ENCODE measurements around the gene REEP6.
"Not testable (repeated sequence)": the region's sequence is repeated elsewhere in the genome, so short reads cannot be mapped to it uniquely, and the experiment has no call there.

The REEP6 gene

GRCh38 chr19:1507763-1508506, 17.0 kb downstream of the REEP6 start:
- peak; percentile 98 for DNase-seq (ENCODE audit: low spot score)

GRCh38 chr19:1508507-1508856, 17.5 kb downstream of the REEP6 start:
- DNase-seq (ENCODE audit: low spot score) = no peak

- no peak for DNase-seq (ENCODE audit: low spot score)
Observed at GRCh38 chr19:1509602-1510441, 18.8 kb downstream of the REEP6 start.

DNA sequence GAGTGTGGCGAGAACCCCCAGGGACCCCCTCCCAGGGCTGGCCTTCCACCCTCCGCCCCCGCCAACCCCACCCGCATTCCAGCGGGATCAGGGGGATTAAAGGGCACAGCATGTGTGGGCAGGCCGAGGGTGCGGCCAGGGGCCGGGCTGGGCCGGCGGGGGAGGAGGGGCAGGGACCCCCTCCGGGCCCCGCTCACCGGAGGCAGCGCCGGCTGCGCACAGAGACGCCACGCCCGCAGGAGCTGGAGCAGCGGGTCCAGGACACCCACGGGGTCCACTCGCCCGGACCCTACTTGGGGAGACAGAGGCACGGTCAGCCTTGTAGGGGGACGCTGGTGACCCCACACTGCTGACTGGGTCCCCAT, 19.4 kb downstream of the REEP6 start:
- DNase-seq (ENCODE audit: low spot score) = no peak

GRCh38 chr19:1510807-1511206, 19.8 kb downstream of the REEP6 start:
- no peak for DNase-seq (ENCODE audit: low spot score)

GRCh38 chr19:1511318-1512317, 20.6 kb downstream of the REEP6 start:
- no peak for DNase-seq (ENCODE audit: low spot score)

DNA sequence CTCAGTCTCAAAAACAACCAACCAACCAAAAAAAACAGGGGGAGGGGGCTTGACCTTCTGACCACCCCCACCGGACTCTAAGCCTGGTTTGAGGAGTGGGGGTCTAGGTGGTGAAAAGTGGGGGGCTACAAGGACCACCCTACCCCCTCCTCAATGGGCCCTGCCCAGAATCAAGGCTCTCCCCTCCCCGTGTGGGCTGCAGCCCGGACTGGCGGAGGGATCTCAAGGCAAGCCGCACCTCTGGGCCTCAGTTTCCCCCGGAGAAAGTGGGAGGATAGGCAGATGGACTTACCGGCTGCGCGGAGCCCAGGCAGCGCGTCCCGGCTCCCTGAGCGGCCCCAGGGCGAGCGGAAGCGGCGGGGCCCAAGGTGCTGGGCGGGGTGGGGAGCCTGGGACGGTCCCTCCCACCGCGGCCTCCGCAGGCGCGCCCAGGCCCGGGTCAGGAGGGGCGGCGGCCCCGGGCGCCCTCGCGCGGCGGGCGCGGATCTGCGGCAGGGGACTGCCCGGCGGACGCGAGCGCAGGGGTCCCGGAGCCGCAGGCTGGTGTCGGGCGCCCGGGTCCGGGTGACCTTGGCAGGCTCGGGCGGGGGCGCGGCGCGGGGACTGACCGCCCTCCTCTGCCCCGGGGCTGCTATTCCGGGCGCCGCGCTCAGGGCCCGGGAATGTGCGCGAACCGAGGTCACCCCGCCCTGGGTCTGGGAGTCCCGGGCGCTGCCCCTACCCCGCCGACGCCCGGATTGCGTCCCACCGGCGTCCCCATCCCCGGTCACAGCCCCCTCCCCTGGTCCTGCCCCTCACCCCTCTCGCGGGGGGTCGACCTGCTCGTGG, 21.9 kb downstream of the REEP6 start, which contains the start of gene ADAMTSL5:
Gene ADAMTSL5, minus strand, starts transcription at position 349 of the 828 bp plus-strand sequence. CDS start 2,076 bp downstream, outside the sequence.
- no peak for DNase-seq (ENCODE audit: low spot score)

DNA sequence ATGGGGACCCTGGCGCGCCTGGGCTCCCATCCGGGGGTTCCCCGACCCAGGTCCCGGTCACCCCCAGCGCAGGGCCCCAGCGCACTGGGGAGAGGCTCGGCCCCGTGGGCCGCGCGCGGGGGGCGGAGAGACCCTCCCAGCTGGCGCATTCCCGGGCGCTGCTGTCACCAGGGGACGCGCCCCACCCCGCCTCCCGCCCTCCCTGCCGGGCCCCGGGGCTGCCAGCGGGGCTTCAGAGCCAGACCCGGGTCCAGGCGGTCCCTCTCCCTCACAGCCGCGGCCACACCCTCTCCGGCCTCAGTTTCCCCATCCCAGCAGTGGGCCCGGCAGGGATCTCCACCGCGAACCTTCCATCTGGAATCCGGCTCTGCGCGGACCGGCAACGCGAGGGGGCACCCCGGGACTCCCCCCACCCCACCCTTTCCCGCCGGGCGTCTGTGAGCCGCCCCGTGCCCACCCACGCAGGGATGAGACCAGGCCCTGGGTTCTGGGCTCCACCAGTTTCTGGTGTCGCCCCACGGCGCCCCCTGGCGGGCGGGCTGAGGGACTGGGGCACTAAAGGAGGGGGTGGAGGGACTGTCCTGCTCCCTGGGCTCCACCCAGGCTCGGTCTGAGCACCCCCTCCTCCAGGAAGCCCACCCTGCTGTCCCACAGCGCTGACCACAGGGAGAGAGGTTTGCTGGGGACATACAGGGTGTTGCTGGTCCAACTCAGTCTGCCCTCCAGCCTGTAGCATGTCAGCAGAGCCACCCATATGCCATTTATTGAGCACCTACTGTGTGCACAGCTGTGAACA, 22.7 kb downstream of the REEP6 start:
- no peak for DNase-seq (ENCODE audit: low spot score)

GRCh38 chr19:1514295-1514661, 23.3 kb downstream of the REEP6 start:
- no peak for DNase-seq (ENCODE audit: low spot score)

DNA sequence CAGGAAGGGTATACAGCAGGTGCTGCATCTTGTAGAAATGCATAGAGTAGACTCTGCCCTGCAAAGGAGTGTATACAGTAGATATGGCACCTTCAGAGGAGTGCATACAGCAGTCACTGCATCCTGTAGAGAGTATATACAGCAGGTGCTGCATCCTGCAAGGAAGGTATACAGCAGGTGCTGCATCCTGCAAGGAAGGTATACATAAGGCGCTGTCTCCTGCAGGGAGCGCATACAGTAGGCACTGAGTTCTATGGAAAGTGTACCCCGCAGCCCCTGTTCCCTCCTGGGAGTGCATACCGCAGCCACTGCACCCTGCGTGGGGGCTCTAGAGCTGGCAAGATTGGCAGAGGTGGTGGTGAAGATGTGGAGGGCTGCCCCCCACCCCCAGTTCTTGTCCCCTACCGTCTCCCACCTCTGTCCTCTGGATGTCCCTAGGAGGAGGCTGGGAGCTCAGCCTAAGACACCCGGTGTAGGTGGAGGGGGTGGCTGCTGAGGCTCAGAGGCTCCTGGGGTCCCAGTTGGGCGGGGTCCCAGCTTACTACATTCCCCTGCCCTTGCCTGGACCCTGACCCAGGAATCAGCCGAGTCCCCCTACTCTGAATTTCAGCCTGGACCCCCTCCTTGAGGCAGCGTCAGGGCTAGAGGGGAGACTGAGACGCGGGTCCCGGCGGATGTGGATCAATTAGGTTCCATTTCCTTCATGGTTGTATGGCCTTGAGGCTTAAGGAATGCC, 24.2 kb downstream of the REEP6 start:
- no peak for DNase-seq (ENCODE audit: low spot score)

DNA sequence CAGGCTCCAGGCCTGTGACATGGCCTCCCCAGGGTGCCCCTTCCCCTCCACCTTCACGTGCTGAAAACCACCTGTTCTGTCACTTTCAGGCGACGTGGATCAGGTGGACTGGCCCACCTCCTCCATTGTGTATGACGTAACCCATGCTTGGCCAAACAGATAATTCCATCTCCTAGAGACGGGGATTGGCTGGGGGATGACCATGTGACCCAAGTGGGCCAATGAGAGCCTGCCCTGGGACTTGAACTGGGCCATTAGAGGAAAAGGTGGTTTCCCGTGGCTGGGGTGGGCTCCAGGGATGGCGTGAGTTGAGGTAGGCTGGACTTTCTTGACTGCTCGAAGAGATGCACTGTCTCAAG, 25.4 kb downstream of the REEP6 start:
- no peak for DNase-seq (ENCODE audit: low spot score)

DNA sequence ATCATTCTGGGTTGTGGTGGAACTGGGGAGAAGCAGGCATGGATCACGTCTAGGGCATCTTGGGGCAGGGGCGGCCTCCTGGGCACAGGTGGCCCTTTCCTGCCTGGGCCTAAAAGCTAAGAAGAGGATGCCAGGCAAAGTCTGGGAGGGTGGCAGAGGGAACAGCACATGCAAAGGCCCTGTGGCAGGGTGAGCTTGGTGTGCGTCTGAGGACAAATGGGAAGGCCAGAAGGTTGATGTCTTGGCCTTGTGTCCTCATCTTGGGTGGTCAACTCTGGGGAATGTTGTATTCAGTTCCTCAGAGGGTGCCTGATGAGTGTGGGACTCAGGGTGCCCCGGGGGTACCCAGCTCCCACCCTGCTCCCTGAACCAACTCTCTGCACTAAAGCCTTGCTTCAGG, 27.5 kb downstream of the REEP6 start:
- DNase-seq (ENCODE audit: low spot score) = no peak

DNA sequence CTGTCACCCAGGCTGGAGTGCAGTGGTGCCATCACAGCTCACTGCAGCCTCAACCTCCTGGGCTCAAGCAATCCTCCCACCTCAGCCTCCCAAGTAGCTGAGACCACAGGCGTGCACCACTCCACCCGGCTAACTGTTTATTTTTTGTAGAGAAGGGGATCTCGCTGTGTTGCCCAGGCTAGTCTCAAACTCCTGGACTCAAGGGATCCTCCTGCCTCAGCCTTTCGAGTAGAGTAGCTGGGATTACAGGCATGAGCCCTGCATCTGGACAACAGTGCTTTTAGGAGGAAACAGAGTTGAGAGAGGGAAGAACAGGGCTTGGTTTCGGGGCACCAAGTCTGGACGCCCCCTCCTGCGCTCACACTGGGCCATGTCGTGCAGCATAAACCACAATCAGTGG, 28.8 kb downstream of the REEP6 start:
- DNase-seq (ENCODE audit: low spot score) = not testable (repeated sequence)

GRCh38 chr19:1520203-1520780, 29.3 kb downstream of the REEP6 start:
- DNase-seq (ENCODE audit: low spot score) = no peak

DNA sequence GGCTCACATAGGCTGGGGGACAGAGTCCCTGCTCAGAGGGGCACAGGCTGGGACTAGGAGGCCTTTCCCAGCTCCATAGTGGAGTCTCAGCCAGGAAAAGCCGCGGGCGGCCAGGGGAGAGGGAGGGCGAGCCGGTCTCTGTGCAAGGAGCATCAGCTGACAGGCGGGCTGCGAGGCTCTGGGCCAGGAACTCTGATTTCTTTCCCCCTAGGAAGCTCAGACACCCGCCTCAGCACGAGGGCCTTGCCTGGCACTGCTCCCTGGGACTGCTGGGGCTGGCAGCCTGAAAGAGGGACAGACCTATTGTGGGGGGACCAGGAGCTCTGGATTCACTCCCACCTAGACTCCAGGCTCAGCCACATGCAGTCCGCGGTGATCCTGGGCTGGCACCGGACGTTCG, 30.7 kb downstream of the REEP6 start:
- DNase-seq (ENCODE audit: low spot score) = peak; percentile 91

- peak; percentile 69 for DNase-seq (ENCODE audit: low spot score)
Observed at GRCh38 chr19:1522061-1522460, 31.1 kb downstream of the REEP6 start.

- peak; percentile 88 for DNase-seq (ENCODE audit: low spot score)
Observed at GRCh38 chr19:1522838-1523237, 31.9 kb downstream of the REEP6 start.

- peak; percentile 29 for DNase-seq (ENCODE audit: low spot score)
Observed at GRCh38 chr19:1523412-1524286, 32.7 kb downstream of the REEP6 start, which contains the start of gene PLK5. PLK5 (plus strand) TSS chr19:1524077; CDS start chr19:1526997, 2,920 bp downstream.

All from cerebellar cortex (tissue), 1 donor.